ENCODE results near the gene AP1S3.

Gene AP1S3

GRCh38 chr2:223736488-223736887 is 100.9 kb downstream of the AP1S3 start:
- DNase-seq (ENCODE audit: low spot score in 2 of 2), result no peak
- H3K9me3 Mint-ChIP-seq, result no peaks in the 10 kb centered on the region
- no peak overlapping the region for H3K27ac Mint-ChIP-seq (ENCODE audit: low read depth)
- no peaks in the 10 kb centered on the region for H3K36me3 Mint-ChIP-seq (ENCODE audit: insufficient read depth)
- H3K4me1 Mint-ChIP-seq, result peaks cover 6% of the 10 kb centered on the region
- no peak for ATAC-seq (replicated peaks; ENCODE audit: extremely low read depth, poor library complexity, severe bottlenecking)
- no peak overlapping the region for H3K4me3 Mint-ChIP-seq
- no peaks in the 10 kb centered on the region for H3K27me3 Mint-ChIP-seq

GRCh38 chr2:223735659-223736244 is 101.6 kb downstream of the AP1S3 start:
- no peak overlapping the region for H3K4me3 Mint-ChIP-seq
- no peaks in the 10 kb centered on the region for H3K27me3 Mint-ChIP-seq
- DNase-seq (ENCODE audit: low spot score in 2 of 2) (no peak), ATAC-seq (replicated peaks; ENCODE audit: extremely low read depth, poor library complexity, severe bottlenecking) (no peak)
- H3K36me3 Mint-ChIP-seq (ENCODE audit: insufficient read depth), result no peaks in the 10 kb centered on the region
- H3K9me3 Mint-ChIP-seq, result no peaks in the 10 kb centered on the region
- H3K4me1 Mint-ChIP-seq, result peaks cover 6% of the 10 kb centered on the region
- no peak overlapping the region for H3K27ac Mint-ChIP-seq (ENCODE audit: low read depth)

- H3K36me3 Mint-ChIP-seq (ENCODE audit: insufficient read depth), result no peaks in the 10 kb centered on the region
- ATAC-seq (replicated peaks; ENCODE audit: extremely low read depth, poor library complexity, severe bottlenecking), result no peak
- DNase-seq (ENCODE audit: low spot score in 2 of 2), result no peak
- peaks cover 6% of the 10 kb centered on the region for H3K4me1 Mint-ChIP-seq
- no peaks in the 10 kb centered on the region for H3K9me3 Mint-ChIP-seq
- H3K27me3 Mint-ChIP-seq, result no peaks in the 10 kb centered on the region
- no peak overlapping the region for H3K4me3 Mint-ChIP-seq
- H3K27ac Mint-ChIP-seq (ENCODE audit: low read depth), result no peak overlapping the region
Measured at GRCh38 chr2:223735035-223735640, 102.2 kb downstream of the AP1S3 start.

GRCh38 chr2:223734346-223734745 is 103.0 kb downstream of the AP1S3 start:
- DNase-seq (ENCODE audit: low spot score in 2 of 2) (no peak), ATAC-seq (replicated peaks; ENCODE audit: extremely low read depth, poor library complexity, severe bottlenecking) (no peak)
- H3K27me3 Mint-ChIP-seq, result no peaks in the 10 kb centered on the region
- peaks cover 6% of the 10 kb centered on the region for H3K4me1 Mint-ChIP-seq
- no peak overlapping the region for H3K27ac Mint-ChIP-seq (ENCODE audit: low read depth)
- H3K9me3 Mint-ChIP-seq, result no peaks in the 10 kb centered on the region
- no peaks in the 10 kb centered on the region for H3K36me3 Mint-ChIP-seq (ENCODE audit: insufficient read depth)
- H3K4me3 Mint-ChIP-seq, result no peak overlapping the region

- H3K27me3 Mint-ChIP-seq, result no peaks in the 10 kb centered on the region
- H3K27ac Mint-ChIP-seq (ENCODE audit: low read depth), result no peak overlapping the region
- ATAC-seq (replicated peaks; ENCODE audit: extremely low read depth, poor library complexity, severe bottlenecking), result no peak
- H3K36me3 Mint-ChIP-seq (ENCODE audit: insufficient read depth), result no peaks in the 10 kb centered on the region
- H3K9me3 Mint-ChIP-seq, result no peaks in the 10 kb centered on the region
- DNase-seq (ENCODE audit: low spot score in 2 of 2), result no peak
- no peak overlapping the region for H3K4me3 Mint-ChIP-seq
- H3K4me1 Mint-ChIP-seq, result peaks cover 3% of the 10 kb centered on the region
Measured at GRCh38 chr2:223732346-223732745, 105.0 kb downstream of the AP1S3 start.

- no peaks in the 10 kb centered on the region for H3K36me3 Mint-ChIP-seq (ENCODE audit: insufficient read depth)
- no peaks in the 10 kb centered on the region for H3K4me1 Mint-ChIP-seq
- no peak overlapping the region for H3K4me3 Mint-ChIP-seq
- no peaks in the 10 kb centered on the region for H3K27me3 Mint-ChIP-seq
- H3K9me3 Mint-ChIP-seq, result no peaks in the 10 kb centered on the region
- no peak overlapping the region for H3K27ac Mint-ChIP-seq (ENCODE audit: low read depth)
- DNase-seq (ENCODE audit: low spot score in 2 of 2) (no peak), ATAC-seq (replicated peaks; ENCODE audit: extremely low read depth, poor library complexity, severe bottlenecking) (no peak)
Measured at GRCh38 chr2:223731503-223731902, 105.9 kb downstream of the AP1S3 start.

GRCh38 chr2:223729781-223730180 is 107.6 kb downstream of the AP1S3 start:
- Mint-ChIP-seq H3K9me3 (no peaks in the 10 kb centered on the region), H3K4me1 (no peaks in the 10 kb centered on the region), H3K27ac (ENCODE audit: low read depth) (no peak overlapping the region), H3K27me3 (no peaks in the 10 kb centered on the region), H3K36me3 (ENCODE audit: insufficient read depth) (no peaks in the 10 kb centered on the region), H3K4me3 (no peak overlapping the region)
- DNase-seq (ENCODE audit: low spot score in 2 of 2), result no peak
- ATAC-seq (replicated peaks; ENCODE audit: extremely low read depth, poor library complexity, severe bottlenecking), result no peak

- peak in 1 of 2 donors; percentile 25 for DNase-seq (ENCODE audit: low spot score in 2 of 2)
- Mint-ChIP-seq H3K4me3 (no peak overlapping the region), H3K27ac (ENCODE audit: low read depth) (no peak overlapping the region), H3K4me1 (no peaks in the 10 kb centered on the region), H3K27me3 (peaks cover 2% of the 10 kb centered on the region), H3K36me3 (ENCODE audit: insufficient read depth) (no peaks in the 10 kb centered on the region), H3K9me3 (no peaks in the 10 kb centered on the region)
- ATAC-seq (replicated peaks; ENCODE audit: extremely low read depth, poor library complexity, severe bottlenecking), result peak; percentile 58
Measured at GRCh38 chr2:223727562-223727961, 109.8 kb downstream of the AP1S3 start.

GRCh38 chr2:223725986-223726970 is 111.1 kb downstream of the AP1S3 start:
- peaks cover 15% of the 10 kb centered on the region for H3K27me3 Mint-ChIP-seq
- H3K36me3 Mint-ChIP-seq (ENCODE audit: insufficient read depth), result no peaks in the 10 kb centered on the region
- no peaks in the 10 kb centered on the region for H3K9me3 Mint-ChIP-seq
- DNase-seq (ENCODE audit: low spot score in 2 of 2), result no peak
- no peak for ATAC-seq (replicated peaks; ENCODE audit: extremely low read depth, poor library complexity, severe bottlenecking)
- H3K4me1 Mint-ChIP-seq, result no peaks in the 10 kb centered on the region
- no peak overlapping the region for H3K27ac Mint-ChIP-seq (ENCODE audit: low read depth)
- no peak overlapping the region for H3K4me3 Mint-ChIP-seq

GRCh38 chr2:223725494-223725893 is 111.9 kb downstream of the AP1S3 start:
- no peak for DNase-seq (ENCODE audit: low spot score in 2 of 2)
- ATAC-seq (replicated peaks; ENCODE audit: extremely low read depth, poor library complexity, severe bottlenecking), result no peak
- H3K27me3 Mint-ChIP-seq, result peaks cover 18% of the 10 kb centered on the region
- no peak overlapping the region for H3K4me3 Mint-ChIP-seq
- H3K4me1 Mint-ChIP-seq, result no peaks in the 10 kb centered on the region
- no peaks in the 10 kb centered on the region for H3K9me3 Mint-ChIP-seq
- H3K27ac Mint-ChIP-seq (ENCODE audit: low read depth), result no peak overlapping the region
- no peaks in the 10 kb centered on the region for H3K36me3 Mint-ChIP-seq (ENCODE audit: insufficient read depth)

- Mint-ChIP-seq H3K4me3 (no peak overlapping the region), H3K27ac (ENCODE audit: low read depth) (no peak overlapping the region), H3K9me3 (no peaks in the 10 kb centered on the region), H3K36me3 (ENCODE audit: insufficient read depth) (no peaks in the 10 kb centered on the region), H3K4me1 (no peaks in the 10 kb centered on the region), H3K27me3 (peaks cover 20% of the 10 kb centered on the region)
- DNase-seq (ENCODE audit: low spot score in 2 of 2) (no peak), ATAC-seq (replicated peaks; ENCODE audit: extremely low read depth, poor library complexity, severe bottlenecking) (no peak)
Measured at GRCh38 chr2:223724861-223725260, 112.5 kb downstream of the AP1S3 start.

- no peaks in the 10 kb centered on the region for H3K9me3 Mint-ChIP-seq
- no peak for DNase-seq (ENCODE audit: low spot score in 2 of 2)
- no peak overlapping the region for H3K27ac Mint-ChIP-seq (ENCODE audit: low read depth)
- H3K4me3 Mint-ChIP-seq, result no peak overlapping the region
- no peaks in the 10 kb centered on the region for H3K36me3 Mint-ChIP-seq (ENCODE audit: insufficient read depth)
- no peak for ATAC-seq (replicated peaks; ENCODE audit: extremely low read depth, poor library complexity, severe bottlenecking)
- peaks cover 27% of the 10 kb centered on the region for H3K27me3 Mint-ChIP-seq
- no peaks in the 10 kb centered on the region for H3K4me1 Mint-ChIP-seq
Measured at GRCh38 chr2:223723954-223724411, 113.4 kb downstream of the AP1S3 start.
